BLaER1 treated with 17β-estradiol and CSF1 and Interleukin-3, amounts not matched to agents 10 nM and 100 nM (cell line): ENCODE data around the gene PHOSPHO1.
A peak's percentile ranks its signal among the peaks of the same experiment; 100 is the strongest.

Experiments used
- H3K27ac ChIP-seq, 11 experiments: shearing (Covaris generic); formaldehyde crosslinking; 2 replicates each; pipeline ENCODE4 v1.8.1; 2022
- H3K27me3 ChIP-seq, 11 experiments: shearing (Covaris generic); formaldehyde crosslinking; 2 replicates each; pipeline ENCODE4 v1.8.1; 2022
- H3K36me3 ChIP-seq, 11 experiments: shearing (Covaris generic); formaldehyde crosslinking; 2 replicates each; pipeline ENCODE4 v1.8.1; 2022
- H3K4me1 ChIP-seq, 10 experiments: shearing (Covaris generic); formaldehyde crosslinking; 2 replicates each; pipeline ENCODE4 v1.8.1; 2022
- H3K4me2 ChIP-seq, 11 experiments: shearing (Covaris generic); formaldehyde crosslinking; 2 replicates each; pipeline ENCODE4 v1.8.1; 2022
- H3K4me3 ChIP-seq, 10 experiments: shearing (Covaris generic); formaldehyde crosslinking; 2 replicates each; pipeline ENCODE4 v1.8.1; 2022
- H3K9ac ChIP-seq, 11 experiments: shearing (Covaris generic); formaldehyde crosslinking; 2 replicates each; pipeline ENCODE4 v1.8.1; 2022
- H3K9me3 ChIP-seq, 11 experiments: shearing (Covaris generic); formaldehyde crosslinking; replicated peaks in 1 of 11; 2 replicates each; pipeline ENCODE4 v1.8.1; 2022
- H4K20me1 ChIP-seq, 11 experiments: shearing (Covaris generic); formaldehyde crosslinking; 2 replicates each; pipeline ENCODE4 v1.8.1; 2022
- Cebpa-rat ChIP-seq, 11 experiments: shearing (Covaris generic); IDR thresholded peaks; 2 replicates each; pipeline ENCODE4 v1.8.1; 2022

PHOSPHO1 gene

DNA sequence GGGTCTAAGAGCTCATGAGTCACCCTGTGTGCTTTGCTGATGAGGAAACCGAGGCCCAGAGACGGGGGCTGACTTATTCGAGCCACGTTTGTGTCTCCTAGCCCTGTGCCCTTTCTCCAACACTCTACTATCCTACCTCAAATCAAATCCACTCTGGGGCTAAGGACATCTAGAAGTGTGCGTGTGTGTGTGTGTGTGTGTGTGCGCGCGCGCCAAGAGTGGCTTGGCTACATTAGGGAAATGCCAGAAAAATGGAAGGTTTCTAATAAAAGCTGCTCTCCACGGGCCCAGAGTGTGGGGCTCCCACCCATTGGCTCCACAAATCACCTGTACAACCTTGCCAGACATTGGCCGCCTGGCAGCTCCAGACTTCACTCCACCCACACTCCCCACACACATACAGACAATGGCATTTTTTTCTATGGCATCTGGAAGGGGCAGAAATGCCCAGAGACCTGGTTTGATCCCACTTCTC, 30.3 kb upstream of the PHOSPHO1 start:
- Histone ChIP-seq H3K27ac (peak overlapping the region in 8 of 11 experiments; percentile 51 to 87 (median 74); a peak in 14 of 22 replicates), H3K9ac (peak overlapping the region; percentile 62 to 85 (median 78); a peak in 20 of 22 replicates)

DNA sequence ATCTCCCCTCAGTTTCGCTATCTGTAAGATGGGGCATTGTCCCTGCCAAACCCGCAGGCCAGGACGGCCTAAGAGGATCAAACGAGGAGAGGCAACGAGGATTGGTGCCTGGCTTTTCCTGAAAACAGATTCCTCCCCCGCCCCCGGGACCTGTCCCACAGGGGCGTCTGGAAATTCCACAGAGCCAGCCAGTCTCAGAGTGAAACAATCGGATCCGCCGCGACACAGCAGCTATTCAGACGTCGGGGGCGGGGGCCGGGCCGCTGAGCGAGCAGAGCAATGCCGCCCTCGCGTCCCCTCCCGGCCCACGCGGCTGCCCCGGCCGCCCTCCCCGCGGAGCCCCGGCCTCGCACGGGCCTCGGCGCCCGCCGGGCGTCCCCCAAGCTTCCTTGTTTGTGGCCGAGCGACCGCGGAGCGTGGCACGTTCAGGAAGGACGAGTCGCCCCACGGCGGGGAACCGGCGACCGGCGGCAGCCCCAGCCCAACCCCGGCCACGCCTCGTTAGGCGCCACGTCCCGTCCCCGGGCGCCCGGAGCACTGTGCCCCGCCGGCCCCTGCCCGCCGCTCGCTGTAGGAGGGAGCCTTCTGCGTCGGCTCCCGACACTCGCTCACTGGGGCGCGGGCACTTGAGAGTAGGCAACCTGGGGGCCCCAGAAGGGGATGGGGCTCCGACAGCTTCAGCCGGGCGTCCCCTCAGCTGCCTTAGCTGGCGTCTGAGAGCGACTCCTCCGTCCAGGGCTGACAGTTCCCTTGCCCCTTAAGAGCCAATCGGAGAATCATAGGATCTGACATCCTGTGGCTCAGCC, 29.6 kb upstream of the PHOSPHO1 start:
- H4K20me1 ChIP-seq, result no peaks in the 10 kb centered on the region
- H3K9me3 ChIP-seq, result no peaks in the 10 kb centered on the region
- H3K4me1 ChIP-seq, result peaks cover 0 to 33% (median 26%) of the 10 kb centered on the region in 10 experiments; a peak in 18 of 20 replicates
- no peaks in the 10 kb centered on the region for H3K36me3 ChIP-seq
- peak overlapping the region; percentile 86 to 96 (median 92) for H3K4me2 ChIP-seq
- H3K27me3 ChIP-seq, result peaks cover 0 to 20% (median 16%) of the 10 kb centered on the region in 11 experiments; a peak in 11 of 22 replicates
- H3K27ac ChIP-seq, result peak overlapping the region; percentile 45 to 87 (median 69); a peak in 21 of 22 replicates
- H3K9ac ChIP-seq, result peak overlapping the region; percentile 62 to 85 (median 78)
- no peak for TF ChIP-seq Cebpa-rat (IDR thresholded peaks at IDR 0.05)
- peak overlapping the region; percentile 54 to 75 (median 62) for H3K4me3 ChIP-seq

More for the DNA sequence above, 30.3 kb upstream of the PHOSPHO1 start:
- H3K36me3 ChIP-seq, result no peaks in the 10 kb centered on the region
- no peaks in the 10 kb centered on the region for H3K9me3 ChIP-seq
- H3K4me3 ChIP-seq, result peak overlapping the region; percentile 54 to 75 (median 62)
- H3K27me3 ChIP-seq, result peaks cover 0 to 20% (median 16%) of the 10 kb centered on the region in 11 experiments; a peak in 11 of 22 replicates
- no peaks in the 10 kb centered on the region for H4K20me1 ChIP-seq
- peaks cover 0 to 35% (median 26%) of the 10 kb centered on the region in 10 experiments; a peak in 18 of 20 replicates for H3K4me1 ChIP-seq
- no peak for TF ChIP-seq Cebpa-rat (IDR thresholded peaks at IDR 0.05)
- peak overlapping the region; percentile 86 to 96 (median 92) for H3K4me2 ChIP-seq

DNA sequence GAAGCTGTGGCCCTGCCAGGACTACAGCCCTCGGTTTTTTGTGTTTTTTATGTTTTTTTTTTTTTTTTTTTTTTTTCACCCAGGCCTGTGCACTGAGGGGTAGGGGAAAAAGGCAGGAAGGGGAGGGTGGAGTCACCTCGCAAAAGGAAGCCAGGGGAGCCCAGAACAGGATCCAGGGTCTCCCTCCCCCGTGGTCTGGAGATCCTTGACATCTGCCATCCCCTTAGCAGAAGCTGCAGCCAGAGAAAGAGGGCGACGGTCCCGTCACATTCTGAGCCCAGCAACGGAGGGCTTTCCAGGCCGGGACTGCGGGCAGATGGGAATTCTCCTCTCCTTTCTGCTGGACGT, 29.1 kb upstream of the PHOSPHO1 start:
- Histone ChIP-seq H3K27ac (peak overlapping the region in 10 of 11 experiments; percentile 45 to 87 (median 69); a peak in 16 of 22 replicates), H3K36me3 (no peaks in the 10 kb centered on the region), H4K20me1 (no peaks in the 10 kb centered on the region), H3K9me3 (no peaks in the 10 kb centered on the region), H3K4me3 (peak overlapping the region; percentile 54 to 75 (median 62)), H3K9ac (peak overlapping the region; percentile 62 to 85 (median 78); a peak in 21 of 22 replicates), H3K4me2 (peak overlapping the region; percentile 86 to 96 (median 92)), H3K4me1 (peaks cover 0 to 27% (median 23%) of the 10 kb centered on the region in 10 experiments; a peak in 18 of 20 replicates), H3K27me3 (peaks cover 0 to 20% (median 16%) of the 10 kb centered on the region in 11 experiments; a peak in 11 of 22 replicates)
- TF ChIP-seq Cebpa-rat (IDR thresholded peaks at IDR 0.05), result no peak

DNA sequence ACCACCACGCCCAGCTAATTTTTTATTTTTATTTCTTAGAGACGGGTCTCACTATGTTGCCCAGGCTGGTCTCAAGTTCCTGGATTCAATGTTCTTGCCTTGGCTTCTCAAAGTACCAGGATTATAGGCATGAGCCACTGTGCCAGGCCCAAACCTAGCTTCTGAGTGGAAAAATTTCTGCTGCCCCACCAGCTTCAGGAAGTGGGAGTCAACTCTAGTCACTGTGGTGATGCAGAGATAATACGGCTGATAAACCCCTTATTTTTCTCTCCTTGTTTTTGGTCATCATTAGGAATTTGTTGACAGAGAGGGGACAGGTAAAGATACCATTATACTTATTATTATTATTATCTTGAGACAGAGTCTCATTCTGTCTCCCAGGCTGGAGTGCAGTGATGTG, 27.8 kb upstream of the PHOSPHO1 start:
- H3K4me3 ChIP-seq, result no peak overlapping the region
- H3K36me3 ChIP-seq, result no peaks in the 10 kb centered on the region
- no peak for TF ChIP-seq Cebpa-rat (IDR thresholded peaks at IDR 0.05)
- peaks cover 0 to 20% (median 16%) of the 10 kb centered on the region in 11 experiments; a peak in 11 of 22 replicates for H3K27me3 ChIP-seq
- H3K27ac ChIP-seq, result no peak overlapping the region
- no peak overlapping the region for H3K4me2 ChIP-seq
- no peaks in the 10 kb centered on the region for H4K20me1 ChIP-seq
- H3K9ac ChIP-seq, result no peak overlapping the region
- H3K9me3 ChIP-seq, result no peaks in the 10 kb centered on the region
- peaks cover 0 to 28% (median 24%) of the 10 kb centered on the region in 10 experiments; a peak in 18 of 20 replicates for H3K4me1 ChIP-seq

DNA sequence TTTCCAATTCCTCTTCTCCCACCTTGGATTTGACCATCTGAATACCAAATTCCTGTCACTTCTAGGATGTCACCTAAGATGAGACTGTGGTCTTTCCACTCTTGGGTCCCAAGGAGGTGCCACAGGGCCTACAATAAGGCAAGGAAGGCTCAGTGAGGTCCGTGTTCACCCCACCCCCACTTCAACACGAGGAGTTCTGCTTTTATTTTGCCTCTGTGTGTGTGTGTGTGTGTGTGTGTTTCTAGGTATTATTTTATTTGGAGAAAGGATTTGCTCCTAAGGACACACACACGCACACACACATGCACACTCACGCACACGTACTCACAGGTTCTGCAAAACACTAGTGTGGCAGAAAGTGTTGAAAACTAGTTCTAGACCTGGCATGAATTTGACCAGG, 24.5 kb upstream of the PHOSPHO1 start:
- H3K4me1 ChIP-seq, result peaks cover 0 to 50% (median 34%) of the 10 kb centered on the region in 10 experiments; a peak in 19 of 20 replicates
- H3K27me3 ChIP-seq, result peaks cover 0 to 6% (median 5%) of the 10 kb centered on the region in 11 experiments; a peak in 9 of 22 replicates
- no peak overlapping the region for H3K4me2 ChIP-seq
- no peak overlapping the region for H3K4me3 ChIP-seq
- no peak for TF ChIP-seq Cebpa-rat (IDR thresholded peaks at IDR 0.05)
- H3K9ac ChIP-seq, result no peak overlapping the region
- no peak overlapping the region for H3K27ac ChIP-seq
- no peaks in the 10 kb centered on the region for H3K9me3 ChIP-seq
- no peaks in the 10 kb centered on the region for H3K36me3 ChIP-seq
- no peaks in the 10 kb centered on the region for H4K20me1 ChIP-seq

DNA sequence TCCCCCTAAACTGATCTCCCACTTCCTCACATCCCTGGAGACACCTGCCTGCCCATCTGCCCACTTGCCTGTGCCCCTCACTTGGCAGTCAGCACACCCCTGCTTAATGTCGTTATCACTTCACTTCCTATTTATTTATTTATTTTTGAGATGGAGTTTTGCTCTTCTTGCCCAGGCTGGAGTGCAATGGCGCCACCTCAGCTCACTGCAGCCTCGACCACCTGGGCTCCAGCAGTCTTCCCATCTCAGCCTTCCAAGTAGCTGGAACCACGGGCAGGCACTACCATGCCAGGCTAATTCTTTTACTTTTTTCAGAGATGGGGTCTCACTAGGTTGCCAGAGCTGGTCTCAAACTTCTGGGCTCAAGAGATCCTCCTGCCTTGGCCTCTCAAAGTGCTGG, 23.5 kb upstream of the PHOSPHO1 start:
- TF ChIP-seq Cebpa-rat (IDR thresholded peaks at IDR 0.05), result no peak
- Histone ChIP-seq H3K27ac (no peak overlapping the region), H4K20me1 (no peaks in the 10 kb centered on the region), H3K36me3 (no peaks in the 10 kb centered on the region), H3K27me3 (no peaks in the 10 kb centered on the region), H3K4me1 (peaks cover 6 to 54% (median 35%) of the 10 kb centered on the region in 10 experiments; a peak in 19 of 20 replicates), H3K9me3 (no peaks in the 10 kb centered on the region), H3K9ac (no peak overlapping the region), H3K4me2 (peak overlapping the region in 2 of 11 experiments; percentile 7 to 26; a peak in 2 of 22 replicates), H3K4me3 (no peak overlapping the region)

DNA sequence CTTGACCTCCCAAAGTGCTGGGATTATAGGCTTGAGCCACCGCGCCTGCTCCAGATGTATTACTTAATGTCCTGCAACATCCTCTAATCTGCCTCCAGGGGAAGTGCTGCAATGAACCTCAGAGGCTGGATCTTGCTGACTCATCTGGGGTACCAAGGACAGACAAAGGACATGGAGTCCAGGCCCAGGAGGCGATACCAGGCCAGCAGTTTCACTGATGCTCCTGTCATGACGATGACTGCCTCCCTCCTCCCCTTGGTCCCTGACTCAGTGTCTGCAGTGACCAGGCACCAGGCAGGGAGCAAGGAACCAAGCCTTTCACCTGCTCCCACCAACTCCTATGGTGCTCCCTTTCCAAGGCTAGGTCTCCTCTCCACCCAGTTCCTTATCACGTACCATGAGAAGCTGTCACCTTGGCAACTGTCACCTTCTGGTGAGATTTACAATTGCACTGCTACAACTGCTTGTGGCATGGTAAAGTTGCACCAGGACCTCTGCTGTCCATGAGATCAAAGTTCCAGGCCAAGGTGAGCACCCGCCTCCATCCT, 21.6 kb upstream of the PHOSPHO1 start:
- TF ChIP-seq Cebpa-rat (IDR thresholded peaks at IDR 0.05), result no peak
- Histone ChIP-seq H3K27me3 (no peaks in the 10 kb centered on the region), H4K20me1 (no peaks in the 10 kb centered on the region), H3K4me2 (peak overlapping the region in 9 of 11 experiments; percentile 5 to 64 (median 27); a peak in 16 of 22 replicates), H3K9me3 (no peaks in the 10 kb centered on the region), H3K27ac (no peak overlapping the region), H3K4me3 (no peak overlapping the region), H3K9ac (no peak overlapping the region), H3K4me1 (peaks cover 8 to 72% (median 47%) of the 10 kb centered on the region in 10 experiments; a peak in 19 of 20 replicates), H3K36me3 (no peaks in the 10 kb centered on the region)

DNA sequence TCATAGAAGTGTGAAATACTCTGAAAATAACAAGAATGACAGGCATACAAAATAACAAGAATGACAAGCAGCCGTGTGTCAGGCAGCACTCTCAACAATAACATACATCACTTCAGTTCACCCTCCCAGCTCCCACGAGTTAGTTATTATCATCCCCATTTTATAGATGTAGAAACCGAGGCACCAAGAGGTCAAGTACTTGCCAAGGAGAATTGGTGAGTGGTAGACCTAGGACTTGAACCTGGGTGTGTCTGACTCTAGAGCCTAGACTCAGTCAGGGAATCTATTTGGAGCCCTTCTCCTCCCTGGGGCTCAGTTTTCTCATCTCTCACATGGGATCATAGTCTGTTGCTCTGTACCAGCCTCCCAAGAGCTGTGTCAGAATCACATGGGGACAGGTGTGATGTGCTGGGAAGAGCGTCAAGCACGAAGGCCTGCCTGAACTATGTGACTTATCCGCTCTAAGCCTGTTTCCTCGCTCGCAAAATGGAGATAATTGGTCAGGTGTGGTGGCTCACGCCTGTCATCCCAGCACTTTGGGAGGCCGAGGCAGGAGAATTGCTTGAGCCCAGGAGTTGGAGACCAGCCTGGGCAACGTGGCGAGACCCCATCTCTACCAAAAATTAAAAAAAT, 19.4 kb upstream of the PHOSPHO1 start:
- H4K20me1 ChIP-seq, result no peaks in the 10 kb centered on the region
- H3K4me3 ChIP-seq, result no peak overlapping the region; a peak in 1 of 20 replicates
- peak overlapping the region in 9 of 11 experiments; percentile 61 to 91 (median 81); a peak in 17 of 22 replicates for H3K4me2 ChIP-seq
- no peaks in the 10 kb centered on the region for H3K36me3 ChIP-seq
- H3K27ac ChIP-seq, result 0 out of 22 replicates have a peak overlapping the region, but pooled peaks of 1 of the 11 experiments have one; percentile 27
- no peaks in the 10 kb centered on the region for H3K27me3 ChIP-seq
- peak overlapping the region in 1 of 11 experiments; percentile 39; a peak in 2 of 22 replicates for H3K9ac ChIP-seq
- H3K9me3 ChIP-seq, result no peaks in the 10 kb centered on the region
- H3K4me1 ChIP-seq, result peaks cover 8 to 69% (median 45%) of the 10 kb centered on the region in 10 experiments; a peak in 19 of 20 replicates
- no peak for TF ChIP-seq Cebpa-rat (IDR thresholded peaks at IDR 0.05)
